Prostate gland (tissue), 2 donors: ENCODE measurements around the gene BCAS3. TPM values are rescaled to one million over a fixed set of nuclear protein-coding genes. Genes with fewer than 3 reads are reported as not detected.

Source experiments
- DNase-seq: peaks from one replicate; pipeline ENCODE4 v3.0.0-alpha.2; 2019; ENCODE audit warnings: low spot score
- H3K27ac ChIP-seq, 2 donors: fragments of 200-600 bp; sonication (generic); 2 replicates each; pipeline ENCODE4 v1.5.1; 2017 to 2019
- H3K27me3 ChIP-seq: fragments of 200-600 bp; sonication (generic); replicated peaks from 2 replicates; pipeline ENCODE4 v1.5.1; 2019; ENCODE audit not compliant: insufficient read depth
- H3K36me3 ChIP-seq, 2 donors: fragments of 200-600 bp; sonication (generic); 1 replicate in 1 of 2; 2 replicates in 1 of 2; pipeline versions ENCODE4 v1.5.1 to v1.8.1; 2017 to 2019
- H3K4me1 ChIP-seq: fragments of 200-600 bp; sonication (generic); replicated peaks from 2 replicates; pipeline ENCODE4 v1.5.1; 2019
- H3K4me3 ChIP-seq, 2 donors: fragments of 200-600 bp; sonication (generic); 2 replicates each; pipeline ENCODE4 v1.5.1; 2017 to 2019
- H3K9me3 ChIP-seq: fragments of 200-600 bp; sonication (generic); 2 replicates; pipeline ENCODE4 v1.5.1; 2017
- POLR2A ChIP-seq: fragments of 450-650 bp; IDR thresholded peaks from one replicate; pipeline ENCODE4 v1.6.1; 2016; ENCODE audit warnings: antibody characterized with exemption, mild to moderate bottlenecking
- POLR2AphosphoS5 ChIP-seq: sonication (generic); formaldehyde crosslinking; IDR thresholded peaks from one replicate; pipeline ENCODE4 v1.6.1; 2017; ENCODE audit warnings: antibody characterized with exemption
- WGBS: methylation state at CpG from one replicate; pipeline ENCODE4 v1.1.5; 2018; 5-methylcytosine and 5-hydroxymethylcytosine counted together
- intact Hi-C: fragments of 100-400 bp; cut with DNase I; formaldehyde crosslinking; loops from one replicate; pipeline ENCODE4 v1.14.2; 2022
- total RNA-seq, 2 donors: library from RNA; depleted of rRNA; stranded (reverse); fragments of >200 nt; gene quantifications; one replicate each; pipeline ENCODE4 v1.1.0, GENCODE V29; 2016
- TF ChIP-seq, protein P1 (sequence below), 4 experiments: fragments of 200-600 bp in 2 of 4; fragments of 450-650 bp in 2 of 4; sonication (generic) in 2 of 4; IDR thresholded peaks; 1 replicate in 3 of 4; 2 replicates in 1 of 4; pipeline ENCODE4 v1.5.1; 2016 to 2019; ENCODE audit warnings: antibody characterized with exemption in 4 of 4, mild to moderate bottlenecking in 2 of 4, moderate library complexity in 2 of 4

Gene BCAS3
- total RNA-seq, 2 donors from 2014 or later: 57.8 to 93.9 TPM

DNA sequence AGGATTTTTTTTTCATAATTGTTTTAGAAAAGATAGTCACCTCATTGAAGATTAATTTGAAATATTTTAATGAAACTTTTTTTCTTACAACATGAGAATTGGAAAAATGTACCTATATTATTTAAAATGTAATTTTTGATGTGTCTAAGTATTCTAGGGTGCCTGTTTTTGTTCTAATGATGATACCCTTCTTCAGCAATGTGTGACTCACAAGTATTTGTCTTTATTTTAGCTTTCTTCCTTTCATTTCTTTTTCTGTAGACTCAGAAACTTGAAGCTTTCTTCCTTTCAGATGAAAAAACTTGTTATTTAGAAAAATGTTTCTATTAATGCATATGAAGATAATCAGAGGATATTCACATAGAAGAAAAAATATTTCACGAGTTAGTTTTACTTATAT is 231.8 kb downstream of the BCAS3 start:
- TF ChIP-seq POLR2AphosphoS5 (no peak), POLR2A (no peak)
- TF ChIP-seq, protein P1, sequence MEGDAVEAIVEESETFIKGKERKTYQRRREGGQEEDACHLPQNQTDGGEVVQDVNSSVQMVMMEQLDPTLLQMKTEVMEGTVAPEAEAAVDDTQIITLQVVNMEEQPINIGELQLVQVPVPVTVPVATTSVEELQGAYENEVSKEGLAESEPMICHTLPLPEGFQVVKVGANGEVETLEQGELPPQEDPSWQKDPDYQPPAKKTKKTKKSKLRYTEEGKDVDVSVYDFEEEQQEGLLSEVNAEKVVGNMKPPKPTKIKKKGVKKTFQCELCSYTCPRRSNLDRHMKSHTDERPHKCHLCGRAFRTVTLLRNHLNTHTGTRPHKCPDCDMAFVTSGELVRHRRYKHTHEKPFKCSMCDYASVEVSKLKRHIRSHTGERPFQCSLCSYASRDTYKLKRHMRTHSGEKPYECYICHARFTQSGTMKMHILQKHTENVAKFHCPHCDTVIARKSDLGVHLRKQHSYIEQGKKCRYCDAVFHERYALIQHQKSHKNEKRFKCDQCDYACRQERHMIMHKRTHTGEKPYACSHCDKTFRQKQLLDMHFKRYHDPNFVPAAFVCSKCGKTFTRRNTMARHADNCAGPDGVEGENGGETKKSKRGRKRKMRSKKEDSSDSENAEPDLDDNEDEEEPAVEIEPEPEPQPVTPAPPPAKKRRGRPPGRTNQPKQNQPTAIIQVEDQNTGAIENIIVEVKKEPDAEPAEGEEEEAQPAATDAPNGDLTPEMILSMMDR (IDR thresholded peaks at IDR 0.05): no peak
- Histone ChIP-seq H3K9me3 (no peaks in the 10 kb centered on the region), H3K27ac (no peak overlapping the region), H3K27me3 (no peaks in the 10 kb centered on the region), H3K4me1 (no peaks in the 10 kb centered on the region), H3K36me3 (no peaks in the 10 kb centered on the region), H3K4me3 (no peak overlapping the region)
- DNase-seq: no peak
- intact Hi-C loops: no loop called here
- 75% methylated on average over 1 of the region's 1 CpG for WGBS

DNA sequence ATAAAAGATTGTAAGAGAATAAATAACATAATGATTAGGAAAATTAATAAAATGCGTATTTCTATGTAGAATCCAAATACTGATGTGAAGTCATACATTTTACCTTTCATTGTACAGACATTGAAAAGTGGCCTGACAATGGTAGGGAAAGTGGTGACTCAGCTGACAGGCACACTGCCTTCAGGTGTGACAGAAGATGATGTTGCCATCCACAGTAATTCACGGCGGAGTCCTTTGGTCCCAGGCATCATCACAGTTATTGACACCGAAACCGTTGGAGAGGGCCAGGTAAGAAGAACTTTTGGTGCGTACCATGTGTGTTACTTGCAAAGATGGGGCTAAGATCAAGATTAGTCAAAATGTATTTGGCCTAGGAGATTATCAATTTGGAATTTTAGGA is 232.8 kb downstream of the BCAS3 start:
- Histone ChIP-seq H3K4me3 (no peak overlapping the region), H3K27me3 (no peaks in the 10 kb centered on the region), H3K9me3 (no peaks in the 10 kb centered on the region), H3K4me1 (no peaks in the 10 kb centered on the region), H3K36me3 (no peaks in the 10 kb centered on the region), H3K27ac (no peak overlapping the region)
- no peak for DNase-seq
- TF ChIP-seq POLR2A (no peak), POLR2AphosphoS5 (no peak)
- TF ChIP-seq, protein P1 (IDR thresholded peaks at IDR 0.05): no peak
- 95% methylated on average over 6 of the region's 6 CpGs for WGBS
- intact Hi-C loops: no loop called here

DNA sequence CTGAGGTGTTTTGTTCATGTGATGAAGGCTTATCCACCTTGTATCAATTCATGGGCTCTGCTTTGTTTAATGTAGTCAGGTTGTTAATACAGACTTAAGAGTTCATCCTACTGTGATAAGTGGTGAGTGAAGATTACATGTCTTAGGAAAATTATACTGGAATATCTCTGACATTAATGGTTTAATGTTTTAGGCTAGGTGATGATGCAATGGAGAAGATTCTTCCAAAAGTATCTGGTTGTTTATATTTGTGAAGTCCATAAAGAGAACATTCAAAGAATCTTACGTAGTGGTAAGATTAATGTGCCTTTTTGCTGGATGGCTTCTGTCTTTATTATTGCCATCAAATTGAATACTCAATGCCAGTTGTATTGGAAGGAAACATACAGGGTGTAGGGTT is 236.4 kb downstream of the BCAS3 start:
- Histone ChIP-seq H3K27me3 (no peaks in the 10 kb centered on the region), H3K27ac (no peak overlapping the region), H3K9me3 (no peaks in the 10 kb centered on the region), H3K36me3 (no peaks in the 10 kb centered on the region), H3K4me1 (no peaks in the 10 kb centered on the region), H3K4me3 (no peak overlapping the region)
- DNase-seq: no peak
- TF ChIP-seq POLR2A (no peak), POLR2AphosphoS5 (no peak)
- TF ChIP-seq, protein P1 (IDR thresholded peaks at IDR 0.05): no peak
- intact Hi-C loops: no loop called here
- 74% methylated on average over 1 of the region's 1 CpG for WGBS

DNA sequence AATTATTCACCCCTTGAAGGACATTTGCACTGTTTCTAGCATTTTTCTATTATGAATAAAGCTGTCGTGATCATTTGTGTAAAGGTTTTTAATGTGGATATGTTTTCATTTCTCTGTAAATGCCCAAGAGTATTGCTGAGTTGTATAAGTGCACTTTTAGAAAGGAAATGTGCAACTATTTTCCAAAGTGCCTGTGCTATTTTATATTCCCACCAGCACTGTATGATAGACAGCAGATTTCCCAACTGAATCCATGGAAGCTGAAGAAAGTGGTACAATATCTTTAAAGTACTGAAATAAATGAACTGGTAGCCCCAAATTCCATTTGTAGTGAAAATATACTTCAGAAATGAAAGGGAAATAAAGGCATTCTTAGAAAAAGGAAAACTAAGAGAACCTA is 238.4 kb downstream of the BCAS3 start:
- Histone ChIP-seq H3K4me1 (no peaks in the 10 kb centered on the region), H3K9me3 (no peaks in the 10 kb centered on the region), H3K4me3 (no peak overlapping the region), H3K27ac (no peak overlapping the region), H3K27me3 (no peaks in the 10 kb centered on the region), H3K36me3 (no peaks in the 10 kb centered on the region)
- intact Hi-C loops: no loop called here
- no peak for DNase-seq
- 98% methylated on average over 1 of the region's 1 CpG for WGBS
- TF ChIP-seq, protein P1 (IDR thresholded peaks at IDR 0.05): no peak
- TF ChIP-seq POLR2A (no peak), POLR2AphosphoS5 (no peak)

DNA sequence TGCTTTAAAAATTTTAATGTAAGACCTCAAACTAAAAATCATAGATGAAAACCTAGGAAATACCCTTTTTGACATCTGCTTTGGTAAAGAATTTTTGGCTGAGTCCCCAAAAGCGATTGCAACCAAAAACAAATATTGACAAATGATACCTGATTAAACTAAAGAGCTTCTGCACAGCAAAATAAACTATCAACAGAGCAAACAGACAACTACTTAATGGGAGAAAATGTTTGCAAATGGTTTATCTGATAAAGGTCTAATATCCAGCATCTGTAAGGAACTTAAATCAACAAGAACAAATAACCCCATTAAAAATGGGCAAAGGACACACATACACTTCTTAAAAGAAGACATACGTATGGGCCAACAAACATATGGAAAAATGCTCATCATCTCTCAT is 242.5 kb downstream of the BCAS3 start:
- intact Hi-C loops: no loop called here
- WGBS: 57% methylated on average over 2 of the region's 2 CpGs
- Histone ChIP-seq H3K4me1 (no peaks in the 10 kb centered on the region), H3K27me3 (no peaks in the 10 kb centered on the region), H3K9me3 (no peaks in the 10 kb centered on the region), H3K27ac (no peak overlapping the region), H3K4me3 (no peak overlapping the region), H3K36me3 (no peaks in the 10 kb centered on the region)
- DNase-seq: no peak
- TF ChIP-seq, protein P1 (IDR thresholded peaks at IDR 0.05): no peak
- TF ChIP-seq POLR2AphosphoS5: no peak
- no peak for TF ChIP-seq POLR2A
